HT-29 (cell line): ENCODE results near the gene ZNF747. TPM values are rescaled to one million over a fixed set of nuclear protein-coding genes. Genes with fewer than 3 reads are reported as not detected.
A peak's percentile ranks its signal among the peaks of the same experiment; 100 is the strongest.

Source experiments
- DNase-seq: peaks from one replicate; pipeline ENCODE4 v3.0.0-alpha.2; 2015; ENCODE audit warnings: low spot score
- total RNA-seq: library from RNA; depleted of rRNA; stranded (reverse); fragments of >200 nt; shearing (Covaris generic); gene quantifications from 2 replicates; pipeline ENCODE4 v1.2.3, GENCODE V29; 2014; rRNA removed

The ZNF747 gene
- total RNA-seq = 7.9 and 8.8 TPM in 2 replicates

DNA sequence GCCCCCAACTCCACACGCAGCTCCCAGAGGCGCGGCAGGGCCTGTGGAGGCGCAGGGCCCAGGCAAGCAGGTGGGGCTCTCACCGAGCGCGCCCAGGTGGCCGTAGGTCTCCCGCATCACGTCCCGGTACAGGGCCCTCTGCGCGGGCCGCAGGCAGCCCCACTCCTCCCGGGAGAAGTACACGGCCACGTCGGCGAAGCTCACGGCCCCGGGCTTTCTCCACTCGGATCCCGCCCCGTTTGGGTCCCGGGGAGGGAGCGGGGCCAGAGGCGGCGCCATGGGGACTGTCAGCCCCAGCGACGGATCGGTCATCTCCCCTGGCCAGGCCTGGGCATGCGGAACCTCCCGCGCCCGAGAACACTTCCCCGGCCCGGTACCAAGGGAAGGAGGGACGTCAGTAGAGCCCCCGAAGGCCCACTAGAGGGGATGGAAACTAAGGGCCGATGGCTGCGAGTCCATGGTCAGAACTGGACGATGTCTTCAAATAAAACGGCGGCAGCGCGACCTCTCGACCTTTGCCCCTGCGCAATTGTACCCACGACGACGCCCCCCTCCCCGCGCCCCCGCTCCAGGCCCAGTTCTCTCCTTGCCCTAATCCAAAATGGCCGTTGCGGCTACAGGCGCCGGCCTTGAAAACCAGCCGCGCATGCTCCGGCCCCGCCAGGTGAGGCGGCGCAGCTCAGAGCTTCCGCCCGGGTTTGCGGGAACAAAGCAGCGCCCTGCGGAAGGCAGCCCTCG is at the start of gene ZNF747:
TSS of gene ZNF747 (minus strand) at position 491 of the 738 bp plus-strand sequence. CDS start at position 312, 179 bp downstream.
- peak; percentile 80 for DNase-seq

DNA sequence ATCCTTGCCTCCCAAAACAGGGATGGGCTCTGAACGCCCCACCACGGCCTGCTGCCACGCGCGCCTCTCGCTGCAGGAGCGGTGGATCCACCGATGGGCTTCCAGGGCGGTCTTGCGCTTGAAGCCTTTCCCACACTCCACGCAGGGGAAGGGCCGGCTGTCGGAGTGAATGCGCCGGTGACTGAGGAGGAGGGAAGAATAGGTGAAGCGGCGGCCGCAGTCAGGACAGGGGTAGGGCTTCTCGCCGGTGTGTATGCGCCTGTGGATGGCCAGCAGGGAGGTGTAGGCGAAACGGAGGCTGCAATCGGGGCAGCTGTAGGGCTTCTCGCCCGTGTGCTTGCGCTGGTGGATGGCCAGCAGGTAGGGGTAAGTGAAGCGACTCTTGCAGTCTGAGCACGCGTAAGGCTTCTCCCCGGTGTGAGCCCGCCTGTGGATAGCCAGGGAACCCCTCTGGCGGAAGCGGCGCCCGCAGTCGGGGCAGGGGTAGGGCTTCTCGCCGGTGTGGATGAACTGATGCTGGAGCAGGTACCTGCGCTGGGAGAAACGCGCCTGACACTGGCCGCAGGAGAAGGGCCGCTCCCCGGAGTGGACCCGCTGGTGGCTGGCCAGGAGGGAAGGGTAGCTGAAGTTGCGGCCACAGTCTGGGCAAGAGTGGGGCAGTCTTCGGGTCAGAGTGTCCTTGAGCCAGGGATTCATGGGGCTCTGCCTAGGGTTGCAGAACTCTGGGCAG is 48.1 kb upstream of the ZNF747 start:
- DNase-seq = no peak

DNA sequence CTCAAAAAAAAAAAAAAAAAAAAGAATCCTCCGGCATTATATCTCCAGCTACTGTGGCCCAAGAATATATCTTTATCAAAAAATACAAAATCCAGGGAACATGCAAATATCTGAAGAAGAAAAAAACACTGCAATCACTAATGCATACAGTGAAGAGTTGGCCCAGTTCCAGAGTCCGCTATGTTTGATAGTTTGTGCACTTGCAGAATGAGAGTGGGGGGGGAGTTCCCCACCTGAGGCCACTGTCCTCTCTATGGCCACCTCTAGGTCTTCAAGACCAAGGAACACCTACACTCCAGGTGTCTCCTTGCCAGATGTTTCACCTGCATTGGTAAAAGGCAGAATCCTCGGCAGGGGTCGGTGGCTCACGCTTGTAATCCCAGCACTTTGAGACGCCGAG is 46.8 kb upstream of the ZNF747 start:
- DNase-seq = no peak

DNA sequence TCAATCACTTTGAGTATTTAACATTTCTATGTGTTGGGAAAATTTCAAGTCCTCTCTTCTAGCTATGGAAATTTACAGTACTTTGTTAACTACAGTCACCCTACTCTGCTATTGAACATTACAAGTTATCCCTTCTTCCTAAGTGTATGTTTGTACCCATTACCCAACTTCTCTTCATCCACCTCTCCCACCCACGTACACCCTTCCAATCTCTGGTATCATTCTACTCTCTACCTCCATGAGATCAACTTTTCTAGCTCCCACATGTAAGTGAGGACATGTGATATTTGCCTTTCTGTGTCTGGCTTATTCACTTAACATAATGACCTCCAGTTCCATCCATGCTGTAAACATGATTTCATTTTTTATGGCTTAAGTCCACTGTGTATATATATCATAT is 40.0 kb upstream of the ZNF747 start:
- no peak for DNase-seq

DNA sequence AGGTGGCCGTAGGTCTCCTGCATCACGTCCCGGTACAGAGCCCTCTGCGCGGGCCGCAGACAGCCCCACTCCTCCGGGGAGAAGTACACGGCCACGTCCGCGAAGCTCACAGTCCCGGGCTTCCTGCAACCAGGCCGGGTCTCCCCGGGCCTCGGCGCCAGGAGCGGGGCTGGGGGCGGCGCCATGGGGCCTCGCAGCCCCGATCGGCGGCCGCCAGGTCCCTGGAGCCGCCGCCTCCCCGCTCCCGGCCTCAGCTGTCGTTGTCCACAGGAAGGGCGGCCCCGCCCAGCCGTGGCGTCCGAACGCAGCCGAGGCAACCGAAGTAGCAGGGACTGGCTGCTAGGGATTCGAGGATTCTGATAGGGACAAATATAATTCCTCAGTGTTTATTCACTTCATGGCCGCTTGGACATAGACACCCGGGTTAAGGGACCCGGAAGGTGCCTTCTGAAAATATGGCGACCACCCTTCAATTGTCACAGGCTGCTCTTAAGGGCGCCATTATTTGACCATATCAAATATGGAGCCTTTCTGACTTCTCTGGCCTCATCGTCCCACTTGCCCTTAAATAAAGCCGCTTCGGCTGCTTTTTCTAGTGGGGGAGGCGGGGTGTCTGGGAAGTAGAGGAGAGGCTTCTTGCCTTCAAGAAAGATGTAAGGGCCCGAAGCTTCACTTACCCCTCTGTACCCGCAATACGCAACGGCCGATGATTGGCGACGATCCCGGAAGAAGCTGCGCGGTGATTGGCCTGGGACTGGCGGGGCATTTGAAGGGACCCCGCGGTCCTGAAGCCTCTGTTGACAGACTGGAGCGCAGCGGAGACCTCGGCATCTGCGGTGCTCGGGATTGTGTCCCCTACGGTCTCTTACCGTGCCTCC is 37.0 kb upstream of the ZNF747 start, which contains the start of gene ZNF688:
TSS of gene ZNF688 (minus strand) at position 270 of the 878 bp plus-strand sequence. CDS start at position 185, 85 bp downstream.
- DNase-seq = peak; percentile 89

DNA sequence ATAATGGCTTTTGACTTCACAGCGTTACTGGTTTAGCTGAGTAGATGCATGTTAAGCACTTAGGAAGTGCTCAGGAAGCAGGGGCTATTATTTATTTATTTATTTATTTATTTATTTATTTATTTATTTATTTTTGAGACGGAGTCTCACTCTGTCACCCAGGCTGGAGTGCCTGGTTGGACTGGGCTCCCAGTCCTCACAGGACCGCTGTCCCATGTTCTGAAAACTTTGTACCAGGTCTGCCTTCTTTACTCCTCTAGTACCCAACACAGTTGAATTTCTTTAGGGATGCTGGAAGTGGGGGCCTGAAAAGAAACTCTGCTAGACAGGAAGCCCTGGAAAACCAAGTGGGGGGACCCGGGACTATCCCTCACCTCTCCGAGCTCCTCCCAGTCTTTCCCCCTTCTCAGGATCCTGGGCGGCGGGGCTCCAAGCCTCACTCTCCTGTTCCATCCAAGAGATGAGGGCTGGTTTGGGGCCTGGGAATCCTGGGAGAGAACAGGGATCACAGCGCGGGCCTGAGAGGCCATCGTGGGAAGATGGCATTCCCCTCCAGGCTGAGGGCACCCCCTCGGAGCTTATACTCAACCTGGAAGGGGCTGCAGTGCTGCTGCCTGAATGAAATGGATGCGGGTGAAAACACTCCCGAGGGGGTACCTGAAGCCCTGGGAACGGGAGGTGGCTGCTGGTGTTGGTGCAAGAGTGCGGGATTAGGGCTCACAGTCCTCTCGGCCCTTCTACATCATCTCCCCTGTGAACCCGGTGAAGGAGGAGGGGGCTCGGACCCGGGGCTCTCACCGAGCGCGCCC is 36.2 kb upstream of the ZNF747 start:
- DNase-seq = peak; percentile 7

DNA sequence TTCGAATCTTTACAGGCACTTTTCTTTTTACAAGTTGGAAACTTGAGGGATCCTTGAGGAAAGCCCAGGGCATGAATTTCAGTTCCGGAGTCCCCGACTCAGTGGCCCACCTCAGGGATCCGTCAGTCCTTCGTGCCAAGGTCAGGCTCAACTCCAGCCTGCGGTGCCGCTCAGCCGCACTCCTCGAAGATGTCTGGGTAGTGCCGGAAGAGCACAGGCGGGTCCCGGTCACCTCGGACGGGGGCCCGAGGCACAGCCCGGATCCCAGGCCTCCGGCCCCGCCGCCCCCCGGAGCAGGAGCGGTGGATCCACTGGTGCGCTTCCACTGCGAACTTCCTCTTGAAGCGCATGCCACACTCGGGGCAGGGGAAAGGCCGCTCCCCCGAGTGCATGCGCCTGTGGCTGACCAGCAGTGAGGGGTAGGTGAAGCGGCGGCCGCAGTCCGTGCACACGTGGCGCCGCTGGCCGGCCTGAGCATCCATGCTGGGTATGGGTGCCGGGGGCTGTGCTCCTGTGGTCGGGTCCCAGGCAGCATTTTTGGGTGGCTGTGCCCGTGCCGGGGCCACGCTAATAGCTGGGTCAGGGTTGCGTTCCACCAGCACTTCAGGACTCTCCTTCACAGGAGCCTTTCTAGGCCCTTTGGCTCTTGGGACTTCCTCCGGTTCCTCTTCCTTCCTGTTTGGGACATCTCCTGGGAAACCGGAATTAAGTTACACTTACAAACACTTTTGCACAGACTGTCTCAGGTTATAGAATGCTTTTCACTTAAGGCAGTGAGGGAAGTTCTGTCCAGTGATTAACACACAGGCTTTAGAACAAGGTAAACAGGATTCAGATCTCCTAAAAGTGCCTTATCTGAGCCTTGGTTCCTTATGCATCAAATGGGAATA is 35.3 kb upstream of the ZNF747 start:
- no peak for DNase-seq

DNA sequence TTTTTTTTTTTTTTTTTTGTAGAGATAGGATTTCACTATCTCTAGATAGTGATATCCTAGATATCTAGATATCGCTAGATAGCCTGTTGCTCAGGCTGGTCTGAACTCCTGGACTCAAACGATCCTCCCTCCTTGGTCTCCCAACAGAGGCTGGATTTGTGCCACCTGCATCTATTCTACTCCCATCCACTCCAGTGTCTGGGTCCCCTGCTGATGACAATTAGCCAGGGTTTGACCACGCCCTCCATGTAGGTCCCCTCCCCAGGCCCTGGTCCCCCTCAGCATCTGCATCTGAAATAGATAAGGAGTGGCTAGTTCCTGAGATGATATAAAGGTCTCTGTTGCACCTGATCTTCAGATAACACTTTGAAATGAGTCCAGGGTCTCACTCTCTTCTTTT is 34.6 kb upstream of the ZNF747 start:
- no peak for DNase-seq

DNA sequence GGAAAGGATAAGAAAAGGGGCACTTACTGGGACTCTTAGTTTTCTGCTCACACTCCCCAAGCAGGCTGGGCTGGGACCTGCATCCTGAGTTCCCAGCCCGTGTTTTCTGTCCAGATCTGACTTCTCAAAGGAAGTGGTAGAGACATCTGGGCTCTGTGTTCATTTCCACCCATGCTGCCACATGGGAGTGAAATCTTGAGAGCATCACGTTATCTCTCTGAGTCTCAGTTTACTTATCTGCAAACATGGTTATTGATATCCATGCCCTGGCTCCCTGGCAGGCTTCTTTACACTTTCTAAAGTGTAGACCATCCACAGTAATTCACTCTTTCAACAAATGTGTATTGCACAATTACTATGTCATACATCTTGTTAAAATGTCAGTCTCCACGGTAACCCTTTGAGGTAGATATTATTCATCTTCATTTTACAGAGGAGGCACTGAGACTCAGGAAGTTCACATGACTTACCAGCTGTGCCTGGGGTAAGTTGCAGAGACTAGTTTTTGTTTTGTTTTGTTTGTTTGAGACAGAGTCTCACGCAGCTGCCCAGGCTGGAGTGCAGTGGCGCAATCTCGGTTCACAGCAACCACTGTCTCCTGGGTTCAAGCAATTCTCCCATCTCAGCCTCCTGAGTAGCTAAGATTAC is 33.5 kb upstream of the ZNF747 start:
- DNase-seq = no peak

DNA sequence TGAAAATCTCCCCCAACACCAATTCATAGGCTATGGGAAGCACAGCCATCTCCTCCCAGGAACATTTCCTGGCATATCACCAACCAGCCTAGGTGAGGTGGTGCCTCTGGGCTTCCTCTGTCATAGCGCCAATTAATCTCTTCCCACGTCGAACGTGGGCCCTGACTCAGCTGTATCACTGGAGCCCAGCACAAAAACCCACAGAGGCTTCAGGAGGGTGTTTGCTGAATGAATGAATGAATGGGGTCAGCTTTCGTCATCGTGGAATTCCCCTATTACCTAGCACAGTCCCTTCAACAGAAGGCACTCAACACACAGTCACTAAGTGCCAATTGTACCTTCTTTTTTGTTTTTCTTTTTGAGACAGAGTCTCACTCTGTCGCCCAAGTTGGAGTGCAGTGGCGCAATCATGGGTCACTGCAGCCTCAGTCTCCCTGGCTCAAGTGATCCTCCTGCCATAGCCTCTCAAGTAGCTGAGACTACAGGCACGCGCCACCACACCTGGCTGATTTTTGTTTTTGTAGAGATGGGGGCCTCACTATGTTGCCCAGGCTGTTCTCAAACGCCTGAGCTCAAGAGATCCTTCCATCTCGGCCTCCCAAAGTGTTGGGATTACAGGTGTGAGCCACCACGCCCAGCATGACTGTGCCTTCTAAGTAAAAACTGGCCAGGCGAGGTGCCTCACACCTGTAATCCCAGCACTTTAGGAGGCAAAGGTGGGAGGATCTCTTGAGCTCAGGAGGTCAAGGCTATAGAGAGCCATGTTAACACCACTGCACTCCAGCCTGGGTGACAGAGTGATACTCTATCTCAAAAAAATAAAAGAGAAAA is 32.7 kb upstream of the ZNF747 start:
- DNase-seq = no peak

DNA sequence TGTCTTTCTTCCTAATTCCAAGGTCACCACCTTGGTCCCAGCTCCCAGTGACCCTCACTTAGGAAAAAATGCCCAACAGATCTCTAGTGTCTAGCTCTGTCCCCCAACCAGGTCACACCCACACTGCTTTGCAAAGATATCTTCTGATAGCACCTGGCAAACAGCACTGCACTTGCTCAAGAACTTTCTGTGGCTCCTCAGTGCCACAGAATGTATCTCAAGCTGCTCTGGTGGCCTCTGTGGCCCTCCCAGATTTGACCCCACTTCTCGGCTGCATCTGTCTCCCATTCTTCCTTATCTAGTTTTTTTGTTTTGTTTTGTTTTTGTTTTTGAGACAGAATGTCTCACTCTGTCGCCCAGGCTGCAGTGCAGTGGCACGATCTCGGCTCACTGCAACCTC is 31.9 kb upstream of the ZNF747 start:
- no peak for DNase-seq

DNA sequence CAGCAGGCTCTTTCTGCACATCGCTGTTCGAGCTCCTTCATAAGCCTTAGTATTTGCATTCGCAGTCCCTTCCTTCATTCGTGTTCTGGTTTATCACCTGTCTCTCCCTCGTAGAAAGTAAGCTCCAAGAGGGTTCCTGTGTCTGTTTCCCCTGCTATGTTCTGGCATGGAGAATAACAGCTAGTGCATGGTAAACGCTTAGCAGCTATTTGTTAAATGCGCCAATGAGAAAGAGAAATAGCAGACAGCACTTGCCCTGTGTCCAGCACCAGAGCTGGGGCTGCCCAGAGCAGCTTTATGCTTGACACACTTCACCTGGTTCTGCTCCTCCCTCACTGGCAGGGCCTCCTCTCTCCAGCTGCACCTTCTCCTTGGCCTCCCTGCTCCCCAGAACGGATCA is 31.3 kb upstream of the ZNF747 start:
- no peak for DNase-seq

DNA sequence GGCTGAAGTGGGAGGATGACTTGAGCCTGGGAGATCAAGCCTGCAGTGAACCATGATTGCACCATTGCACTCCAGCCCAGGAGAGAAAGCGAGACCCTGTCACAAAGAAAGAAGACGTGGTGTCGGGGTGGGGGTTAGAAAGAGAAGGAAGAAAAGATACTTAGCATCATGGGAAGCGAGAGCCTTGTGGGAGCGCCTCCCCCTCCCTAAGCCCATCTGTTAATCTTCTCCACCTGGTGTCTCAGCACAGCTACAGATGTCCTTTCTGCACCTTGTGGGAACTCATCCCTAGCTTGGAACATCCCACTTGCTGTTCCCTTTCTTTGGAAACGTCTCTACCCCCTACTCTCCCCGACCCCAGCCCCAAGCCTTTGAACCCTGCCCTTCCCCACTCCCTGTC is 30.9 kb upstream of the ZNF747 start:
- DNase-seq = no peak

DNA sequence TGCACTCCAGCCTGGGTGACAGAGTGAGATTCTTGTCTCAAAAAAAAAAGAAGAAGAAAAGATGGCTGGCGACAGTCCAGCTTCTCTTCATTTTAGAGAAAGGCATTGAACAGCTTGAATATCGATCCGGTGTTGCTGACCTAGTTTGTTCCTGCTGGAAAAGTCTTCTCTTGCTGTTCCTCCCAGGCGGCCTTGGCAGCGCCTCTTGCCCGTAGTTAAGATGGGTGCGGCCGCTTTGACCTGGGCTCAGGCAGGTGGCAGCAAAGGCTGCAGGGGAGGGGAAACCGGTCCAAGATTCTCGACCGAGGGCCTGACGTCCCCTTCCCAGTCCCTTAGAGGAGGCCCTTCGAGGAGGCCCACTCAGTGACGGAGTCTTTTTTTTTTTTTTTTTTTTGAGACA is 27.4 kb upstream of the ZNF747 start:
- DNase-seq = peak; percentile 59

DNA sequence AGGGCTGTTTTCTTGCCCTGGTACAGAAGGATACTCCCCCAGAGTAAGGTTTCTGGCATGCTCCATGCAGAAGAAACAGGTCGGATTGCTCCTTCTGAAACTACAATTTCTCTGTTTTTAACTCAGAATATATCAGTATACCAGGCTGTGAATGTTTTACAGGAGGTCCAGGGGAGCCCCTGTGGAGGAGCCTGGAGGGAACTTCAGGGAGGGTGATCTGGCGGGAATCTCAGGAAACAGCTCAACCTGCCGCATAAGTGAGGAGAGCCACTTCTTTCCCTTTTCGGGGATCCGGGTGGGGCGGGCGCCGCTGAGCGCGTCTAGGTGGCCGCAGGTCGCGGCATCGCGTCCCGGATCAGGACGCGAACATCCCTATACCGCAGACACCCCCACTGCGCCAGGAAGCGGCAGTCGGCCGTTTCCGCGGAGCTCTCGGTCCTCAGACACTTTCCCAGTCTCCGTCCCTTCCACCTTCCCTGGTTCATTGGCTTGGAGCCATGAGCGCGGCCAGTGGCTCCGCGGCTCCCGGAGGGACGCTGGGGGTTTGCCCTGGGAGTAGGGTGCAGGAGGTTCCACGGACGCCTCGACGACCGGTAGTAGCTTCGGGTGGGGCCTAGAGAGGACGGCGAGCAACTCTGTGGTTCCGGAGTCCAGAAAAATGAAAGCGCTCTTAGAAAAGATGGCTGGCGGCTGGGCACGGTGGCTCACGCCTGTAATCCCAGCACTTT is 26.6 kb upstream of the ZNF747 start:
- DNase-seq = peak; percentile 72

DNA sequence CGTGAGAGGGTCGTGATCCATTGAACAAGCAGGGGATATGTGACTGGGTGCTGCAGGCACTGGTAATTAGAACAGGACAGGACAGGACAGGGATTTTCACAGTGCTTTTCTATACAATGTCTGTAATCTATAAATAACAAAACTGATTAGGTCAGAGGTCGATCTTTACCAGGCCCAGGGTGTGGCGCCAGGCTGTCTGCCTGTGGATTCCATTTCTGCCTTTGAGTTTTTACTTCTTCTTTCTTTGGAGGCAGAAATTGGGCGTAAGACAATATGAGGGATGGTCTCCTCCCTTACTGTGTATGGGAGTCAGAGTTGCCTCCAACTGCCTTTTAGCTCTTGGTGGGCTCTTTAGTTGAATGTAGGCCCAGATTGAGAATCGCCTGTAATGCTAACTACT is 25.0 kb upstream of the ZNF747 start:
- no peak for DNase-seq

DNA sequence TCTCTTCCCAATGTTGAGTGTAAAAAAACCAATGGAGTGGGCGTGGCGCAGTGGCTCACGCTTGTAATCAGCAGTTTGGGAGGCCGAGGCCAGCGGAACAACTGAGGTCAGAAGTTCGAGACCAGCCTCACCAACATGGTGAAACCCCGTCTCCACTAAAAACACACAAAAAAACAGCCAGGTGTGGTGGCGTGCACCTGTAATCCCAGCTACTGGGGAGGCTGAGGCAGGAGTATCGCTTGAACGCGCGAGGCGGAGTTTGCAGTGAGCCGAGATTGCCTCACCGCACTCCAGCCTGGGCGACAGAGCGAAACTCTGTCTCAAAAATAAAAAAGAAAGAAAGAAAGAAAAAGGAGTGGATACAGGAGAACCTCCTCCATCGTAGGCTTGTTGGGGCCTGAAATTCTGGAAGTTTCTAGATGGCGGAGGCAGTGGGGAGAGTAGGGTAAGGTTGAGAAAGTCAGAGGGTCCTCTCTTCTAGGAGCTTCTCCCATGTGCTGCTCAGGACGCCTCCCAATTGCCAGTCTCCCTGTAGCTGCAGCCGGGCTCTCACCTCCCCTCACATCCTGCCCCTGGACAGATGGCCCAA is 24.2 kb upstream of the ZNF747 start:
- DNase-seq = no peak
